H9 (cell line): ENCODE results near the gene TMEM198. TPM values are rescaled to one million over a fixed set of nuclear protein-coding genes. Genes with fewer than 3 reads are reported as not detected.

Source experiments
- DNase-seq: peaks from one replicate; pipeline ENCODE4 v3.0.0-alpha.2; 2017
- H2AFZ ChIP-seq: one replicate; pipeline ENCODE4 v1.6.1; 2013; ENCODE audit warnings: mild to moderate bottlenecking, low read length, control low read depth, moderate library complexity
- H2AK5ac ChIP-seq: 2 replicates; pipeline ENCODE4 v1.6.1; 2013; ENCODE audit warnings: low read length, control low read depth, mixed read lengths; ENCODE audit not compliant: insufficient read length
- H2BK120ac ChIP-seq: one replicate; pipeline ENCODE4 v1.6.1; 2013; ENCODE audit warnings: low read depth, mild to moderate bottlenecking, low read length, control low read depth, inconsistent platforms; ENCODE audit not compliant: poor library complexity, severe bottlenecking
- H2BK12ac ChIP-seq: 2 replicates; pipeline ENCODE4 v1.6.1; 2013; ENCODE audit warnings: low read length, control low read depth, mixed read lengths, low read depth; ENCODE audit not compliant: insufficient read length
- H2BK15ac ChIP-seq: 2 replicates; pipeline ENCODE4 v1.6.1; 2013; ENCODE audit warnings: low read depth, low read length, control low read depth
- H2BK20ac ChIP-seq: one replicate; pipeline ENCODE4 v1.6.1; 2013; ENCODE audit warnings: low read depth, mild to moderate bottlenecking, low read length, control low read depth, inconsistent platforms; ENCODE audit not compliant: poor library complexity, severe bottlenecking
- H2BK5ac ChIP-seq: 2 replicates; pipeline ENCODE4 v1.6.1; 2013; ENCODE audit warnings: low read length, control low read depth, mixed read lengths; ENCODE audit not compliant: insufficient read length
- H3K14ac ChIP-seq: 2 replicates; pipeline ENCODE4 v1.6.1; 2013; ENCODE audit warnings: low read length, control low read depth; ENCODE audit not compliant: insufficient read depth
- H3K18ac ChIP-seq: 2 replicates; pipeline ENCODE4 v1.6.1; 2013; ENCODE audit warnings: low read depth, mild to moderate bottlenecking, mixed read lengths, low read length, control low read depth; ENCODE audit not compliant: insufficient read length
- H3K23ac ChIP-seq: 2 replicates; pipeline ENCODE4 v1.6.1; 2013; ENCODE audit warnings: low read length, control low read depth, mixed read lengths, low read depth; ENCODE audit not compliant: insufficient read length
- H3K23me2 ChIP-seq: 2 replicates; pipeline ENCODE4 v1.6.1; 2013; ENCODE audit warnings: low read depth, mild to moderate bottlenecking, mixed read lengths, low read length, control low read depth; ENCODE audit not compliant: insufficient read length, poor library complexity, severe bottlenecking
- H3K27ac ChIP-seq: 2 replicates; pipeline ENCODE4 v1.5.1; 2013; ENCODE audit warnings: low read length, control low read depth, mixed read lengths, low read depth; ENCODE audit not compliant: insufficient read length
- H3K27me3 ChIP-seq: 2 replicates; pipeline ENCODE4 v1.6.1; 2013; ENCODE audit warnings: low read length, control low read depth, inconsistent platforms; ENCODE audit not compliant: insufficient read depth
- H3K4ac ChIP-seq: 2 replicates; pipeline ENCODE4 v1.6.1; 2013; ENCODE audit warnings: low read depth, mild to moderate bottlenecking, control low read depth, inconsistent platforms, low read length, moderate library complexity
- H3K4me1 ChIP-seq: 2 replicates; pipeline ENCODE4 v1.6.1; 2013; ENCODE audit warnings: low read length, control low read depth, inconsistent platforms; ENCODE audit not compliant: insufficient read depth
- H3K4me2 ChIP-seq: 2 replicates; pipeline ENCODE4 v1.6.1; 2013; ENCODE audit warnings: low read length, control low read depth, mixed read lengths; ENCODE audit not compliant: insufficient read length, insufficient read depth
- H3K56ac ChIP-seq: 2 replicates; pipeline ENCODE4 v1.6.1; 2013; ENCODE audit warnings: low read depth, mild to moderate bottlenecking, mixed read lengths, low read length, control low read depth; ENCODE audit not compliant: insufficient read length
- H3K79me1 ChIP-seq: 2 replicates; pipeline ENCODE4 v1.6.1; 2013; ENCODE audit warnings: low read depth, mild to moderate bottlenecking, moderate library complexity, low read length, control low read depth, inconsistent platforms; ENCODE audit not compliant: insufficient read depth, poor library complexity, severe bottlenecking
- H3K79me2 ChIP-seq: 2 replicates; pipeline ENCODE4 v1.6.1; 2013; ENCODE audit warnings: low read length, control low read depth, inconsistent platforms; ENCODE audit not compliant: insufficient read depth
- H3K9ac ChIP-seq: 2 replicates; pipeline ENCODE4 v1.6.1; 2013; ENCODE audit warnings: low read length, control low read depth, mixed read lengths; ENCODE audit not compliant: insufficient read length; ENCODE audit errors: extremely low read depth
- H3K9me3 ChIP-seq: one replicate; pipeline ENCODE4 v1.6.1; 2013; ENCODE audit warnings: low read depth, low read length, inconsistent platforms; ENCODE audit not compliant: control insufficient read depth
- H3T11ph ChIP-seq: one replicate; pipeline ENCODE4 v1.6.1; 2013; ENCODE audit warnings: mild to moderate bottlenecking, low read length, control low read depth, inconsistent platforms
- H4K20me1 ChIP-seq: one replicate; pipeline ENCODE4 v1.6.1; 2013; ENCODE audit not compliant: control insufficient read depth, insufficient read length, insufficient read depth
- H4K5ac ChIP-seq: 2 replicates; pipeline ENCODE4 v1.6.1; 2013; ENCODE audit warnings: low read depth, mild to moderate bottlenecking, mixed read lengths, low read length, control low read depth; ENCODE audit not compliant: insufficient read length
- H4K8ac ChIP-seq: replicated peaks from 2 replicates; pipeline ENCODE4 v1.6.1; 2013; ENCODE audit warnings: low read length, control low read depth, mixed read lengths, low read depth; ENCODE audit not compliant: insufficient read length
- H4K91ac ChIP-seq: 2 replicates; pipeline ENCODE4 v1.6.1; 2013; ENCODE audit warnings: low read depth, mild to moderate bottlenecking, moderate library complexity, mixed read lengths, low read length, control low read depth; ENCODE audit not compliant: insufficient read length
- H3K27ac Mint-ChIP-seq, 3 experiments: 2 replicates in 2 of 3; 3 replicates in 1 of 3; pipeline ENCODE4 v1.8.0; 2020 to 2021; ENCODE audit warnings: mixed read lengths in 3 of 3, mild to moderate bottlenecking in 1 of 3, moderate library complexity in 1 of 3
- H3K27me3 Mint-ChIP-seq: 2 replicates; pipeline ENCODE4 v1.8.0; 2021; ENCODE audit warnings: low read depth, mild to moderate bottlenecking, moderate library complexity, mixed read lengths
- H3K36me3 Mint-ChIP-seq, 3 experiments: 2 replicates in 2 of 3; 3 replicates in 1 of 3; pipeline ENCODE4 v1.8.0; 2020 to 2021; ENCODE audit warnings: low read depth in 3 of 3, mixed read lengths in 3 of 3; ENCODE audit not compliant: insufficient read depth in 1 of 3
- H3K4me1 Mint-ChIP-seq, 2 experiments: 2 replicates each; pipeline ENCODE4 v1.8.0; 2020; ENCODE audit warnings: mixed read lengths in 2 of 2
- H3K4me3 Mint-ChIP-seq, 2 experiments: 2 replicates in 1 of 2; 3 replicates in 1 of 2; pipeline ENCODE4 v1.8.0; 2020 to 2021; ENCODE audit warnings: mild to moderate bottlenecking in 2 of 2, mixed read lengths in 2 of 2, moderate library complexity in 1 of 2
- H3K9me3 Mint-ChIP-seq, 2 experiments: 2 replicates in 1 of 2; 3 replicates in 1 of 2; pipeline ENCODE4 v1.8.0; 2020; ENCODE audit warnings: mild to moderate bottlenecking in 2 of 2, mixed read lengths in 2 of 2, moderate library complexity in 1 of 2
- WGBS: extraction: QIAGEN DNeasy Blood & Tissue Kit; methylation state at CpG from one replicate; pipeline ENCODE4 v1.1.7; 2013; ENCODE audit warnings: missing lambda C conversion rate, low lambda C conversion rate, mixed read lengths; ENCODE audit not compliant: insufficient read length; ENCODE audit errors: extremely low coverage; 5-methylcytosine and 5-hydroxymethylcytosine counted together
- total RNA-seq: library from RNA; stranded (reverse); gene quantifications from 2 replicates; pipeline ENCODE4 v1.2.1, GENCODE V29; 2021
- TF ChIP-seq, protein P1 (sequence below): fragments of 200-600 bp; sonication (generic); conservative IDR thresholded peaks from 3 replicates; pipeline ENCODE4 v1.8.0; 2021; ENCODE audit warnings: antibody characterized with exemption, mild to moderate bottlenecking

TMEM198 gene
- total RNA-seq, 1 experiment from 2014 or later, result 7.7 TPM

DNA sequence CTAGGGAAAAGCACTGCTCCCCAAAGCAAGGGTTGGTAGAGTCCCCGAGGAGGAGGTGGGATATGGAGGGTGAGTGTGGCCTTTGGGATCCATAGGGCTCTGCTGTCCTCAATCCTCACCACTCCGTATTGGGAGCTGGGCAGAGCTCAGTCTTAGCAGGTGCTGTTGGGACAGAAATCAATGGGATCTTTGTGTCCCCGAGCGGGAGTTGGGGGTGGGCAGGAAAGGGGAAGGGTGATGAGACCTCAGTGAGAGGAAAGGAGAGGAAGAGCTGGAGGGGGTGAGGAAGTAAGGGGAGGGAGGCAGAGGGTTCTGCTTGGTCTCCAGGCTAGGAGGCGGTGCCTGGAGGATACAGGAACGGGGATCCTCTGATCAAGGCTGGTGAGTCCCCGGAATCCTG, 26.9 kb upstream of the TMEM198 start:
- Histone ChIP-seq H3K18ac (no peak overlapping the region), H3K23me2 (no peaks in the 10 kb centered on the region), H4K91ac (no peak overlapping the region), H3K79me2 (no peaks in the 10 kb centered on the region), H3K14ac (no peak overlapping the region; the same call in 1 of the 2 replicates), H4K8ac (no peak overlapping the region), H2BK12ac (no peak overlapping the region), H3K27me3 (peaks cover 19% of the 10 kb centered on the region; the same call in 1 of the 2 replicates), H2AK5ac (no peak overlapping the region), H4K5ac (no peak overlapping the region), H3K4ac (no peak overlapping the region), H3K9ac (no peak overlapping the region), H3K9me3 (no peaks in the 10 kb centered on the region), H2AFZ (no peak overlapping the region), H3K79me1 (no peaks in the 10 kb centered on the region), H3K27ac (no peak overlapping the region), H3K4me2 (no peak overlapping the region), H3K23ac (no peak overlapping the region), H3K4me1 (peaks cover 9% of the 10 kb centered on the region; the same call in 1 of the 2 replicates), H2BK5ac (no peak overlapping the region), H4K20me1 (peaks cover 3% of the 10 kb centered on the region), H3T11ph (no peak overlapping the region), H3K56ac (no peak overlapping the region), H2BK20ac (no peak overlapping the region), H2BK15ac (no peak overlapping the region), H2BK120ac (no peak overlapping the region)
- TF ChIP-seq, protein P1, sequence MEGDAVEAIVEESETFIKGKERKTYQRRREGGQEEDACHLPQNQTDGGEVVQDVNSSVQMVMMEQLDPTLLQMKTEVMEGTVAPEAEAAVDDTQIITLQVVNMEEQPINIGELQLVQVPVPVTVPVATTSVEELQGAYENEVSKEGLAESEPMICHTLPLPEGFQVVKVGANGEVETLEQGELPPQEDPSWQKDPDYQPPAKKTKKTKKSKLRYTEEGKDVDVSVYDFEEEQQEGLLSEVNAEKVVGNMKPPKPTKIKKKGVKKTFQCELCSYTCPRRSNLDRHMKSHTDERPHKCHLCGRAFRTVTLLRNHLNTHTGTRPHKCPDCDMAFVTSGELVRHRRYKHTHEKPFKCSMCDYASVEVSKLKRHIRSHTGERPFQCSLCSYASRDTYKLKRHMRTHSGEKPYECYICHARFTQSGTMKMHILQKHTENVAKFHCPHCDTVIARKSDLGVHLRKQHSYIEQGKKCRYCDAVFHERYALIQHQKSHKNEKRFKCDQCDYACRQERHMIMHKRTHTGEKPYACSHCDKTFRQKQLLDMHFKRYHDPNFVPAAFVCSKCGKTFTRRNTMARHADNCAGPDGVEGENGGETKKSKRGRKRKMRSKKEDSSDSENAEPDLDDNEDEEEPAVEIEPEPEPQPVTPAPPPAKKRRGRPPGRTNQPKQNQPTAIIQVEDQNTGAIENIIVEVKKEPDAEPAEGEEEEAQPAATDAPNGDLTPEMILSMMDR, result no peak
- no peak for DNase-seq
- Mint-ChIP-seq H3K4me1 (peaks cover 46 to 66% of the 10 kb centered on the region in 2 experiments), H3K4me3 (no peak overlapping the region), H3K27me3 (peaks cover 74% of the 10 kb centered on the region), H3K36me3 (no peaks in the 10 kb centered on the region; a peak in 1 of 7 replicates), H3K27ac (no peak overlapping the region), H3K9me3 (no peaks in the 10 kb centered on the region; a peak in 2 of 5 replicates)
- no CpG with 5 or more reads among the region's 7 CpGs for WGBS
